Nephron (organoid): ENCODE results near the gene CAVIN1.
"Not testable (repeated sequence)": the region's sequence is repeated elsewhere in the genome, so short reads cannot be mapped to it uniquely, and the experiment has no call there.

Source experiments
- H3K27ac Mint-ChIP-seq, 3 experiments: 2 replicates each; pipeline ENCODE4 v1.8.0; 2020; ENCODE audit warnings: mixed read lengths in 3 of 3, mild to moderate bottlenecking in 2 of 3, moderate library complexity in 1 of 3
- H3K27me3 Mint-ChIP-seq: 2 replicates; pipeline ENCODE4 v1.8.0; 2021; ENCODE audit warnings: low read depth, mild to moderate bottlenecking, moderate library complexity, mixed read lengths
- H3K36me3 Mint-ChIP-seq: 2 replicates; pipeline ENCODE4 v1.8.0; 2020; ENCODE audit warnings: low read depth, mixed read lengths
- H3K4me1 Mint-ChIP-seq: 2 replicates; pipeline ENCODE4 v1.8.0; 2020; ENCODE audit warnings: mixed read lengths
- H3K4me3 Mint-ChIP-seq, 3 experiments: 2 replicates each; pipeline ENCODE4 v1.8.0; 2020; ENCODE audit warnings: mild to moderate bottlenecking in 3 of 3, mixed read lengths in 3 of 3, moderate library complexity in 2 of 3
- H3K9me3 Mint-ChIP-seq: 2 replicates; pipeline ENCODE4 v1.8.0; 2020; ENCODE audit warnings: mixed read lengths
- CTCF ChIP-seq, 3 experiments: fragments of 200-600 bp; sonication (generic); IDR thresholded peaks; one replicate each; pipeline ENCODE4 v1.5.0; 2021; ENCODE audit warnings: antibody characterized with exemption in 3 of 3; ENCODE audit not compliant: unreplicated experiment in 3 of 3

The CAVIN1 gene

GRCh38 chr17:42363767-42364585 lies 59.1 kb downstream of the CAVIN1 start:
- Mint-ChIP-seq H3K36me3 (peaks cover 7% of the 10 kb centered on the region), H3K4me1 (peaks cover 30% of the 10 kb centered on the region), H3K4me3 (no peak overlapping the region), H3K27ac (no peak overlapping the region), H3K27me3 (no peaks in the 10 kb centered on the region), H3K9me3 (no peaks in the 10 kb centered on the region)
- no peak for TF ChIP-seq CTCF (IDR thresholded peaks at IDR 0.05; ENCODE audit: unreplicated experiment in 3 of 3)

- no peaks in the 10 kb centered on the region for H3K9me3 Mint-ChIP-seq
- H3K4me3 Mint-ChIP-seq, result no peak overlapping the region
- H3K27ac Mint-ChIP-seq, result no peak overlapping the region
- peaks cover 7% of the 10 kb centered on the region for H3K36me3 Mint-ChIP-seq
- H3K4me1 Mint-ChIP-seq, result peaks cover 30% of the 10 kb centered on the region
- no peak for TF ChIP-seq CTCF (IDR thresholded peaks at IDR 0.05; ENCODE audit: unreplicated experiment in 3 of 3)
- H3K27me3 Mint-ChIP-seq, result no peaks in the 10 kb centered on the region
These were observed 59.8 kb downstream of the CAVIN1 start for GRCh38 chr17:42363231-42363630.

- H3K27ac Mint-ChIP-seq, result peak overlapping the region in 2 of 3 experiments; percentile 19 to 35
- no peak for TF ChIP-seq CTCF (IDR thresholded peaks at IDR 0.05; ENCODE audit: unreplicated experiment in 3 of 3)
- H3K4me3 Mint-ChIP-seq, result no peak overlapping the region
- H3K9me3 Mint-ChIP-seq, result no peaks in the 10 kb centered on the region
- peaks cover 26% of the 10 kb centered on the region for H3K4me1 Mint-ChIP-seq
- H3K27me3 Mint-ChIP-seq, result no peaks in the 10 kb centered on the region
- H3K36me3 Mint-ChIP-seq, result peaks cover 7% of the 10 kb centered on the region
These were observed 60.7 kb downstream of the CAVIN1 start for GRCh38 chr17:42362245-42362961.

GRCh38 chr17:42361781-42362186 lies 61.3 kb downstream of the CAVIN1 start:
- H3K27me3 Mint-ChIP-seq, result no peaks in the 10 kb centered on the region
- peak overlapping the region in 2 of 3 experiments; percentile 19 to 35 for H3K27ac Mint-ChIP-seq
- H3K36me3 Mint-ChIP-seq, result peaks cover 7% of the 10 kb centered on the region
- TF ChIP-seq CTCF (IDR thresholded peaks at IDR 0.05; ENCODE audit: unreplicated experiment in 3 of 3), result no peak
- H3K4me3 Mint-ChIP-seq, result no peak overlapping the region
- no peaks in the 10 kb centered on the region for H3K9me3 Mint-ChIP-seq
- peaks cover 24% of the 10 kb centered on the region for H3K4me1 Mint-ChIP-seq

- H3K27me3 Mint-ChIP-seq, H3K9me3 Mint-ChIP-seq, H3K4me3 Mint-ChIP-seq, H3K36me3 Mint-ChIP-seq, H3K27ac Mint-ChIP-seq: not testable (repeated sequence)
- H3K4me1 Mint-ChIP-seq, result peaks cover 19% of the 10 kb centered on the region
These were observed 62.7 kb downstream of the CAVIN1 start for GRCh38 chr17:42360388-42360787.

GRCh38 chr17:42359133-42359532 lies 63.9 kb downstream of the CAVIN1 start:
- Mint-ChIP-seq H3K27me3 (no peaks in the 10 kb centered on the region), H3K9me3 (no peaks in the 10 kb centered on the region), H3K36me3 (peaks cover 4% of the 10 kb centered on the region), H3K4me3 (no peak overlapping the region), H3K4me1 (peaks cover 13% of the 10 kb centered on the region), H3K27ac (no peak overlapping the region)
- no peak for TF ChIP-seq CTCF (IDR thresholded peaks at IDR 0.05; ENCODE audit: unreplicated experiment in 3 of 3)
